HEK293 (cell line): ENCODE measurements around the gene ZNF140.

ENCODE experiments used
- CTCF ChIA-PET: fragments of 350-600 bp; formaldehyde crosslinking; extraction: SDS; loops from one replicate; lab custom pipeline; 2021; ENCODE audit warnings: antibody characterized with exemption; lab: Yijun Ruan, JAX
- POLR2A ChIA-PET: fragments of 300-600 bp; formaldehyde crosslinking; extraction: SDS; loops from one replicate; lab custom pipeline; 2020; ENCODE audit warnings: antibody characterized with exemption, inconsistent platforms; lab: Yijun Ruan, JAX
- H3K27ac ChIP-seq: fragments of 200-500 bp; sonication (Bioruptor generic); 2 replicates; pipeline ENCODE4 v1.5.1; 2014; ENCODE audit warnings: low read depth, low read length, control low read depth, inconsistent platforms; ENCODE audit errors: extremely low read depth
- H3K36me3 ChIP-seq, 2 experiments: fragments of 200-500 bp in 1 of 2; sonication (Bioruptor generic) in 1 of 2; 1 replicate in 1 of 2; 2 replicates in 1 of 2; pipeline ENCODE4 v1.5.1; 2014 to 2017; ENCODE audit warnings: inconsistent platforms in 2 of 2, low read length in 2 of 2; ENCODE audit not compliant: control insufficient read depth in 2 of 2, insufficient read depth in 1 of 2
- H3K4me1 ChIP-seq: fragments of 200-500 bp; sonication (Bioruptor generic); 2 replicates; pipeline ENCODE4 v1.5.1; 2014; ENCODE audit warnings: mild to moderate bottlenecking, low read length, inconsistent platforms; ENCODE audit not compliant: control insufficient read depth, insufficient read depth
- H3K4me3 ChIP-seq: 2 replicates; pipeline ENCODE4 v1.5.1; 2011; ENCODE audit warnings: low read depth, mild to moderate bottlenecking, control low read depth, low read length, moderate library complexity
- H3K9me3 ChIP-seq: fragments of 200-500 bp; sonication (Bioruptor generic); 2 replicates; pipeline ENCODE4 v1.5.1; 2014; ENCODE audit warnings: low read depth, low read length, inconsistent platforms; ENCODE audit not compliant: control insufficient read depth, insufficient read depth
- EGR2 ChIP-seq: fragments of 450-650 bp; formaldehyde crosslinking; IDR thresholded peaks from 2 replicates; pipeline ENCODE4 v1.5.1; 2016; ENCODE audit warnings: low read depth, missing biosample characterization, missing genetic modification characterization
- PRDM2 ChIP-seq: fragments of 450-650 bp; formaldehyde crosslinking; IDR thresholded peaks from 2 replicates; pipeline ENCODE4 v1.5.1; 2016; ENCODE audit warnings: missing biosample characterization, missing genetic modification characterization, borderline replicate concordance
- SP7 ChIP-seq: fragments of 450-650 bp; formaldehyde crosslinking; IDR thresholded peaks from 2 replicates; pipeline ENCODE4 v1.5.1; 2016; ENCODE audit warnings: missing biosample characterization, missing genetic modification characterization
- ZBTB11 ChIP-seq: fragments of 450-650 bp; formaldehyde crosslinking; conservative IDR thresholded peaks from 2 replicates; pipeline ENCODE4 v1.5.1; 2016; ENCODE audit warnings: low read depth, missing biosample characterization, missing genetic modification characterization
- ZBTB49 ChIP-seq: fragments of 450-650 bp; formaldehyde crosslinking; IDR thresholded peaks from 2 replicates; pipeline ENCODE4 v1.5.1; 2016; ENCODE audit warnings: missing biosample characterization, missing genetic modification characterization, low read depth
- ZBTB7A ChIP-seq: fragments of 450-650 bp; formaldehyde crosslinking; IDR thresholded peaks from 2 replicates; pipeline ENCODE4 v1.5.1; 2016; ENCODE audit warnings: low read depth, missing biosample characterization, missing genetic modification characterization
- ZNF157 ChIP-seq: fragments of 450-650 bp; formaldehyde crosslinking; IDR thresholded peaks from 2 replicates; pipeline ENCODE4 v1.5.1; 2016; ENCODE audit warnings: missing biosample characterization, missing genetic modification characterization
- ZNF202 ChIP-seq: fragments of 450-650 bp; formaldehyde crosslinking; IDR thresholded peaks from 2 replicates; pipeline ENCODE4 v1.5.1; 2016; ENCODE audit warnings: missing biosample characterization, missing genetic modification characterization, borderline replicate concordance
- ZNF362 ChIP-seq: fragments of 450-650 bp; formaldehyde crosslinking; IDR thresholded peaks from 2 replicates; pipeline ENCODE4 v1.5.1; 2016; ENCODE audit warnings: missing biosample characterization, missing genetic modification characterization
- ZNF394 ChIP-seq: fragments of 450-650 bp; formaldehyde crosslinking; IDR thresholded peaks from 2 replicates; pipeline ENCODE4 v1.5.1; 2016; ENCODE audit warnings: missing biosample characterization, missing genetic modification characterization, mild to moderate bottlenecking, moderate library complexity, borderline replicate concordance
- ZNF433 ChIP-seq: fragments of 450-650 bp; formaldehyde crosslinking; IDR thresholded peaks from 2 replicates; pipeline ENCODE4 v1.5.1; 2016; ENCODE audit warnings: missing biosample characterization, missing genetic modification characterization, low read depth
- ZNF518A ChIP-seq: fragments of 450-650 bp; formaldehyde crosslinking; conservative IDR thresholded peaks from 2 replicates; pipeline ENCODE4 v1.5.1; 2016; ENCODE audit warnings: low read depth, missing biosample characterization, missing genetic modification characterization
- ZNF621 ChIP-seq: fragments of 450-650 bp; formaldehyde crosslinking; IDR thresholded peaks from 2 replicates; pipeline ENCODE4 v1.5.1; 2017; ENCODE audit warnings: missing biosample characterization, missing genetic modification characterization
- ZNF629 ChIP-seq: fragments of 450-650 bp; formaldehyde crosslinking; IDR thresholded peaks from 2 replicates; pipeline ENCODE4 v1.5.1; 2017; ENCODE audit warnings: missing biosample characterization, missing genetic modification characterization
- ZNF670 ChIP-seq: fragments of 450-650 bp; formaldehyde crosslinking; IDR thresholded peaks from 2 replicates; pipeline ENCODE4 v1.5.1; 2016; ENCODE audit warnings: missing biosample characterization, missing genetic modification characterization, low read depth

The ZNF140 gene

GRCh38 chr12:133037207-133038005 is 43.3 kb upstream of the ZNF140 start, which contains the start of gene ZNF84 (continued):
- TF ChIP-seq ZBTB49 (tag by site-specific recombination): no peak
- no peak for TF ChIP-seq ZBTB7A (tag by site-specific recombination)
- no peak for TF ChIP-seq ZNF621 (tag by site-specific recombination)
- TF ChIP-seq ZNF202: no peak
- peak; percentile 39; the same call in 1 of the 2 replicates for TF ChIP-seq SP7 (tag by site-specific recombination)
- 0 out of 2 replicates have a peak, but pooled peaks have one; percentile 23 for TF ChIP-seq ZNF629 (tag by site-specific recombination)
- TF ChIP-seq ZNF157: no peak
- no peak for TF ChIP-seq PRDM2 (tag by site-specific recombination)
- no peak for TF ChIP-seq ZNF670 (tag by site-specific recombination)

GRCh38 chr12:133038118-133038709 is 42.5 kb upstream of the ZNF140 start:
- Histone ChIP-seq H3K4me1 (no peaks in the 10 kb centered on the region), H3K9me3 (no peaks in the 10 kb centered on the region; the same call in none of the 2 replicates)
- CTCF ChIA-PET: no interaction called here
- TF ChIP-seq ZBTB11 (tag by site-specific recombination): no peak
- no peak for TF ChIP-seq EGR2 (tag by site-specific recombination)
- no peak for TF ChIP-seq ZNF362 (tag by site-specific recombination)
- TF ChIP-seq ZNF518A (tag by site-specific recombination): no peak
- no peak for TF ChIP-seq ZNF433 (tag by site-specific recombination)
- 0 out of 2 replicates have a peak, but pooled peaks have one; percentile 18 for TF ChIP-seq ZNF394 (tag by site-specific recombination)

More at GRCh38 chr12:133038118-133038709, 42.5 kb upstream of the ZNF140 start:
- Histone ChIP-seq H3K36me3 (peaks cover 10 to 39% of the 10 kb centered on the region in 2 experiments), H3K4me3 (peak overlapping the region; percentile 75), H3K27ac (peak overlapping the region; percentile 96)
- POLR2A ChIA-PET: interaction anchor here (0.7 to 1.5 kb wide), 3 partner anchors 45 to 52 kb away, joined by 3 to 6 read pairs (median 3); partner anchors contain the start of gene ZNF26
